ENCODE data around the gene RNF26.

Gene RNF26

GRCh38 chr11:119309411-119309810, 24.9 kb upstream of the RNF26 start:
- no peak overlapping the region for H2AFZ ChIP-seq (ENCODE audit: low read depth, low read length, severe bottlenecking)
- no peaks in the 10 kb centered on the region; the same call in 1 of the 2 replicates for H3K36me3 ChIP-seq (ENCODE audit: low read length)
- H3K27me3 ChIP-seq (ENCODE audit: low read length), result no peaks in the 10 kb centered on the region
- no peaks in the 10 kb centered on the region for H3K9me3 ChIP-seq (ENCODE audit: insufficient read depth, low read length)
- H3F3A ChIP-seq (ENCODE audit: insufficient read depth), result no peaks in the 10 kb centered on the region
- no peak overlapping the region for H3K27ac ChIP-seq (ENCODE audit: low read depth, low read length)
- no peak overlapping the region for H3K4me2 ChIP-seq (ENCODE audit: low read depth, low read length, poor library complexity, severe bottlenecking)
- no peak overlapping the region for H3K4me3 ChIP-seq (ENCODE audit: insufficient read depth, low read length, poor library complexity, severe bottlenecking)
- no peaks in the 10 kb centered on the region for H4K20me1 ChIP-seq (ENCODE audit: low read depth, low read length)
- H3K79me2 ChIP-seq (ENCODE audit: insufficient read depth, low read length), result no peaks in the 10 kb centered on the region
- H3K9me2 ChIP-seq (replicated peaks; ENCODE audit: insufficient read depth, low read length), result no peaks in the 10 kb centered on the region
- no peak overlapping the region for H3K9ac ChIP-seq (ENCODE audit: low read length)
- TF ChIP-seq EZH2phosphoT487 (conservative IDR thresholded peaks at IDR 0.05; ENCODE audit: low read length) (no peak), CTCF (IDR thresholded peaks at IDR 0.05; ENCODE audit: insufficient read depth, low read length, poor library complexity, severe bottlenecking) (no peak)

- Histone ChIP-seq H3K9me3 (ENCODE audit: insufficient read depth, low read length) (no peaks in the 10 kb centered on the region), H3K36me3 (ENCODE audit: low read length) (no peaks in the 10 kb centered on the region; the same call in 1 of the 2 replicates), H3K79me2 (ENCODE audit: insufficient read depth, low read length) (no peaks in the 10 kb centered on the region), H3K4me2 (ENCODE audit: low read depth, low read length, poor library complexity, severe bottlenecking) (no peak overlapping the region), H3F3A (ENCODE audit: insufficient read depth) (no peaks in the 10 kb centered on the region), H3K9me2 (replicated peaks; ENCODE audit: insufficient read depth, low read length) (no peaks in the 10 kb centered on the region), H4K20me1 (ENCODE audit: low read depth, low read length) (no peaks in the 10 kb centered on the region), H3K4me3 (ENCODE audit: insufficient read depth, low read length, poor library complexity, severe bottlenecking) (no peak overlapping the region), H2AFZ (ENCODE audit: low read depth, low read length, severe bottlenecking) (no peak overlapping the region), H3K27ac (ENCODE audit: low read depth, low read length) (no peak overlapping the region), H3K9ac (ENCODE audit: low read length) (no peak overlapping the region), H3K27me3 (ENCODE audit: low read length) (no peaks in the 10 kb centered on the region)
- TF ChIP-seq CTCF (IDR thresholded peaks at IDR 0.05; ENCODE audit: insufficient read depth, low read length, poor library complexity, severe bottlenecking) (no peak), EZH2phosphoT487 (conservative IDR thresholded peaks at IDR 0.05; ENCODE audit: low read length) (no peak)
Observed at GRCh38 chr11:119309953-119310681, 24.2 kb upstream of the RNF26 start.

GRCh38 chr11:119310682-119311052, 23.7 kb upstream of the RNF26 start:
- no peak for TF ChIP-seq EZH2phosphoT487 (conservative IDR thresholded peaks at IDR 0.05; ENCODE audit: low read length)
- no peak for TF ChIP-seq CTCF (IDR thresholded peaks at IDR 0.05; ENCODE audit: insufficient read depth, low read length, poor library complexity, severe bottlenecking)
- H3K79me2 ChIP-seq (ENCODE audit: insufficient read depth, low read length), result no peaks in the 10 kb centered on the region
- H3K27ac ChIP-seq (ENCODE audit: low read depth, low read length), result no peak overlapping the region
- H3K27me3 ChIP-seq (ENCODE audit: low read length), result no peaks in the 10 kb centered on the region
- no peaks in the 10 kb centered on the region for H3F3A ChIP-seq (ENCODE audit: insufficient read depth)
- no peak overlapping the region for H3K9ac ChIP-seq (ENCODE audit: low read length)
- no peaks in the 10 kb centered on the region for H3K9me3 ChIP-seq (ENCODE audit: insufficient read depth, low read length)
- H3K36me3 ChIP-seq (ENCODE audit: low read length), result no peaks in the 10 kb centered on the region; the same call in 1 of the 2 replicates
- H3K9me2 ChIP-seq (replicated peaks; ENCODE audit: insufficient read depth, low read length), result no peaks in the 10 kb centered on the region
- no peak overlapping the region for H3K4me3 ChIP-seq (ENCODE audit: insufficient read depth, low read length, poor library complexity, severe bottlenecking)
- H3K4me2 ChIP-seq (ENCODE audit: low read depth, low read length, poor library complexity, severe bottlenecking), result no peak overlapping the region
- H2AFZ ChIP-seq (ENCODE audit: low read depth, low read length, severe bottlenecking), result no peak overlapping the region
- no peaks in the 10 kb centered on the region for H4K20me1 ChIP-seq (ENCODE audit: low read depth, low read length)
